Activated CD8-positive, alpha-beta T cell treated with anti-CD3 and anti-CD28 coated beads for 36 hours (primary cell): ENCODE data around the gene TMCO4. TPM values are rescaled to one million over a fixed set of nuclear protein-coding genes. Genes with fewer than 3 reads are reported as not detected.
"Not testable (repeated sequence)": the region's sequence is repeated elsewhere in the genome, so short reads cannot be mapped to it uniquely, and the experiment has no call there.

ENCODE experiments used
- ATAC-seq: fragments of 200-7000 bp; cut with Tn5 transposase; one replicate; pipeline ENCODE4 v1.10.0; 2021; ENCODE audit warnings: mild to moderate bottlenecking, moderate library complexity
- CTCF ChIA-PET: fragments of 350-600 bp; sonication (Branson Sonifier 250); formaldehyde crosslinking; loops from one replicate; lab custom pipeline; 2021; ENCODE audit warnings: antibody characterized with exemption; lab: Charles Lee
- POLR2A ChIA-PET: fragments of 350-600 bp; sonication (Branson Sonifier 250); formaldehyde crosslinking; loops from one replicate; lab custom pipeline; 2021; ENCODE audit warnings: antibody characterized with exemption; lab: Charles Lee
- DNase-seq: peaks from one replicate; pipeline ENCODE4 v3.0.0-alpha.2; 2020
- H3K27ac Mint-ChIP-seq: one replicate; pipeline ENCODE4 v1.8.0; 2021; ENCODE audit warnings: mild to moderate bottlenecking, mixed read lengths
- H3K27me3 Mint-ChIP-seq: one replicate; pipeline ENCODE4 v1.8.0; 2021; ENCODE audit warnings: mixed read lengths
- H3K36me3 Mint-ChIP-seq: one replicate; pipeline ENCODE4 v1.8.0; 2021; ENCODE audit warnings: low read depth, mixed read lengths
- H3K4me1 Mint-ChIP-seq: one replicate; pipeline ENCODE4 v1.8.0; 2021; ENCODE audit warnings: low read depth, mixed read lengths
- H3K4me3 Mint-ChIP-seq: one replicate; pipeline ENCODE4 v1.8.0; 2021; ENCODE audit warnings: mild to moderate bottlenecking, moderate library complexity, mixed read lengths
- H3K9me3 Mint-ChIP-seq: one replicate; pipeline ENCODE4 v1.8.0; 2021; ENCODE audit warnings: mixed read lengths
- CTCF ChIP-seq: fragments of 200-600 bp; IDR thresholded peaks from one replicate; pipeline ENCODE4 v1.8.0; 2022; ENCODE audit warnings: antibody characterized with exemption, mild to moderate bottlenecking
- intact Hi-C: fragments of 100-400 bp; cut with micrococcal nuclease; formaldehyde crosslinking; loops from one replicate; pipeline ENCODE4 v1.10.0; 2022
- total RNA-seq, 2 experiments: library from RNA; stranded (reverse); gene quantifications; one replicate each; pipeline ENCODE4 v1.2.3, GENCODE V29; 2021

TMCO4 gene
- total RNA-seq = 10 to 100 TPM; 10.8 to 13.2 TPM

- POLR2A ChIA-PET = interaction anchor here (1.3 kb wide), 1 partner anchor 9 kb away, joined by 4 read pairs; no protein-coding TSS in a partner anchor
- TF ChIP-seq CTCF = peak; percentile 52
- peak within 1 kb of the TSS; percentile 92 for H3K27ac Mint-ChIP-seq
- ATAC-seq = peak; percentile 85
- peaks cover 24% of the 10 kb centered on the region for H3K4me1 Mint-ChIP-seq
- peaks cover 12% of the 10 kb centered on the region for H3K36me3 Mint-ChIP-seq
- DNase-seq = peak; percentile 71
- no peaks in the 10 kb centered on the region for H3K9me3 Mint-ChIP-seq
- H3K4me3 Mint-ChIP-seq = peak within 1 kb of the TSS; percentile 75
- H3K27me3 Mint-ChIP-seq = no peaks in the 10 kb centered on the region
- CTCF ChIA-PET = interaction anchor here (1.0 kb wide), 1 partner anchor 12 kb away, joined by 3 read pairs; no protein-coding TSS in a partner anchor
- intact Hi-C loops = no loop called here
Observed at GRCh38 chr1:19799230-19800075, at the start of gene TMCO4. Gene TMCO4, minus strand, starts transcription at chr1:19799916. Its CDS starts 19,158 bp downstream, at chr1:19780758.

GRCh38 chr1:19849307-19849706 lies 49.6 kb upstream of the TMCO4 start:
- H3K36me3 Mint-ChIP-seq, DNase-seq, H3K4me1 Mint-ChIP-seq, H3K4me3 Mint-ChIP-seq, intact Hi-C loops, CTCF ChIA-PET, H3K27ac Mint-ChIP-seq, H3K27me3 Mint-ChIP-seq, ATAC-seq, H3K9me3 Mint-ChIP-seq: not testable (repeated sequence)
- POLR2A ChIA-PET = interaction anchor here (0.6 kb wide), 1 partner anchor 14 kb away, joined by 4 read pairs; no protein-coding TSS in a partner anchor

GRCh38 chr1:19847334-19847733 lies 47.6 kb upstream of the TMCO4 start:
- H3K9me3 Mint-ChIP-seq, H3K27ac Mint-ChIP-seq, H3K4me3 Mint-ChIP-seq, intact Hi-C loops, DNase-seq, H3K36me3 Mint-ChIP-seq, CTCF ChIA-PET, ATAC-seq, POLR2A ChIA-PET, H3K4me1 Mint-ChIP-seq: not testable (repeated sequence)
- peaks cover 11% of the 10 kb centered on the region for H3K27me3 Mint-ChIP-seq

GRCh38 chr1:19846338-19846737 lies 46.6 kb upstream of the TMCO4 start:
- ChIA-PET CTCF (no interaction called here), POLR2A (no interaction called here)

GRCh38 chr1:19845555-19845954 lies 45.8 kb upstream of the TMCO4 start:
- H3K4me3 Mint-ChIP-seq = no peak overlapping the region

More at GRCh38 chr1:19846338-19846737, 46.6 kb upstream of the TMCO4 start:
- DNase-seq (no peak), ATAC-seq (no peak)
- intact Hi-C loops = no loop called here
- no peak overlapping the region for H3K4me3 Mint-ChIP-seq
- no peaks in the 10 kb centered on the region for H3K4me1 Mint-ChIP-seq
- no peak overlapping the region for H3K27ac Mint-ChIP-seq
- no peak for TF ChIP-seq CTCF
- H3K27me3 Mint-ChIP-seq = peaks cover 11% of the 10 kb centered on the region
- no peaks in the 10 kb centered on the region for H3K36me3 Mint-ChIP-seq
- H3K9me3 Mint-ChIP-seq = no peaks in the 10 kb centered on the region

More at GRCh38 chr1:19845555-19845954, 45.8 kb upstream of the TMCO4 start:
- TF ChIP-seq CTCF = no peak
- Mint-ChIP-seq H3K27ac (no peak overlapping the region), H3K36me3 (no peaks in the 10 kb centered on the region), H3K27me3 (peaks cover 15% of the 10 kb centered on the region), H3K9me3 (no peaks in the 10 kb centered on the region), H3K4me1 (no peaks in the 10 kb centered on the region)
- intact Hi-C loops = no loop called here
- POLR2A ChIA-PET = no interaction called here
- CTCF ChIA-PET = interaction anchor here (1.1 kb wide), 1 partner anchor 14 kb away, joined by 3 read pairs; no protein-coding TSS in a partner anchor
- DNase-seq = no peak
- no peak for ATAC-seq
